Tibial nerve (tissue), 4 donors: ENCODE measurements around the gene LAMB4. TPM values are rescaled to one million over a fixed set of nuclear protein-coding genes. Genes with fewer than 3 reads are reported as not detected.

Source experiments
- DNase-seq, 2 donors: peaks; one replicate each; pipeline ENCODE4 v3.0.0-alpha.2; 2019; ENCODE audit warnings: low spot score in 2 of 2
- H3K27ac ChIP-seq, 4 donors: fragments of 200-600 bp; sonication (generic) in 3 of 4; one replicate each; pipeline ENCODE4 v1.5.1; 2017 to 2019; ENCODE audit warnings: mild to moderate bottlenecking in 1 of 4
- H3K27me3 ChIP-seq, 2 donors: fragments of 200-600 bp; sonication (generic) in 1 of 2; one replicate each; pipeline versions ENCODE4 v1.5.1 to v1.6.0; 2017 to 2019
- H3K36me3 ChIP-seq, 3 donors: fragments of 200-600 bp; sonication (generic); one replicate each; pipeline ENCODE4 v1.5.1; 2018 to 2019
- H3K4me1 ChIP-seq, 4 donors: fragments of 200-600 bp; sonication (generic) in 3 of 4; one replicate each; pipeline ENCODE4 v1.5.1; 2017 to 2019
- H3K4me3 ChIP-seq, 4 donors: fragments of 200-600 bp; sonication (generic) in 3 of 4; one replicate each; pipeline ENCODE4 v1.5.1; 2017 to 2019; ENCODE audit warnings: mild to moderate bottlenecking in 1 of 4, moderate library complexity in 1 of 4
- H3K9me3 ChIP-seq, 4 donors: fragments of 200-600 bp; sonication (generic) in 3 of 4; one replicate each; pipeline ENCODE4 v1.5.1; 2017 to 2019
- CTCF ChIP-seq, 5 experiments: fragments of 200-600 bp in 3 of 5; fragments of 450-650 bp in 2 of 5; sonication (generic) in 3 of 5; IDR thresholded peaks; one replicate each; pipeline ENCODE4 v1.5.1; 2016 to 2019; ENCODE audit warnings: antibody characterized with exemption in 5 of 5, mild to moderate bottlenecking in 3 of 5, moderate library complexity in 2 of 5
- EP300 ChIP-seq, 2 donors: sonication (generic); formaldehyde crosslinking; IDR thresholded peaks; one replicate each; pipeline ENCODE4 v1.6.1; 2017; ENCODE audit warnings: antibody characterized with exemption in 2 of 2, mild to moderate bottlenecking in 1 of 2
- POLR2A ChIP-seq, 2 donors: fragments of 450-650 bp; IDR thresholded peaks; one replicate each; pipeline ENCODE4 v1.6.1; 2017; ENCODE audit warnings: antibody characterized with exemption in 2 of 2, mild to moderate bottlenecking in 2 of 2, moderate library complexity in 2 of 2
- WGBS, 2 donors: methylation state at CpG; one replicate each; pipeline ENCODE4 v1.1.5; 2018; 5-methylcytosine and 5-hydroxymethylcytosine counted together
- small RNA-seq: library from RNA; depleted of rRNA; stranded (forward); fragments of <200 nt; gene quantifications from one replicate; pipeline ENCODE3, GENCODE V24; 2016
- total RNA-seq, 4 donors: library from RNA; depleted of rRNA; stranded (reverse); fragments of >200 nt; gene quantifications; one replicate each; pipeline ENCODE4 v1.1.0, GENCODE V29; 2016

LAMB4 gene
- total RNA-seq, 4 donors from 2014 or later = 0.22 to 1.2 (median 0.42) TPM; not detected in 1

GRCh38 chr7:107975394-107976013 lies 154.7 kb downstream of the LAMB4 start:
- Histone ChIP-seq H3K27me3 (no peaks in the 10 kb centered on the region), H3K4me3 (no peak overlapping the region), H3K27ac (peak overlapping the region in 2 of 4 donors; percentile 88 to 92), H3K36me3 (peaks cover 0 to 81% (median 0%) of the 10 kb centered on the region in 3 donors), H3K9me3 (no peaks in the 10 kb centered on the region), H3K4me1 (peaks cover 0 to 67% (median 37%) of the 10 kb centered on the region in 4 donors)
- TF ChIP-seq EP300 (IDR thresholded peaks at IDR 0.05) (no peak), POLR2A (IDR thresholded peaks at IDR 0.05) (no peak), CTCF (IDR thresholded peaks at IDR 0.05) (no peak)
- DNase-seq = no peak
- 80 to 82% methylated on average over 13 of the region's 13 CpGs for WGBS, 2 donors

- Histone ChIP-seq H3K27me3 (no peaks in the 10 kb centered on the region), H3K4me1 (peaks cover 0 to 69% (median 37%) of the 10 kb centered on the region in 4 donors), H3K36me3 (peaks cover 0 to 68% (median 0%) of the 10 kb centered on the region in 3 donors), H3K4me3 (no peak overlapping the region), H3K9me3 (no peaks in the 10 kb centered on the region), H3K27ac (peak overlapping the region; percentile 25 to 92 (median 74))
- DNase-seq = no peak
- TF ChIP-seq EP300 (IDR thresholded peaks at IDR 0.05) (no peak), POLR2A (IDR thresholded peaks at IDR 0.05) (no peak), CTCF (IDR thresholded peaks at IDR 0.05) (no peak)
Observed at GRCh38 chr7:107973861-107974260, 156.3 kb downstream of the LAMB4 start.

Small RNA genes within 50 kb of the gene (small RNA-seq; reads per million reads assigned to genes)
- not detected for gene RF00012

Other genes with a start within 250 kb of the LAMB4 start
- 10 to 100 TPM; 43.5 to 67.3 (median 59.9) TPM for gene DLD, start 239.2 kb downstream of the LAMB4 start, total RNA-seq
- 100 to 1,000 TPM; 232 to 563 (median 357) TPM for gene LAMB1, start 127.2 kb downstream of the LAMB4 start, total RNA-seq